Fibroblast of lung (primary cell): Measurements from ENCODE around the gene TTC19. TPM values are rescaled to one million over a fixed set of nuclear protein-coding genes. Genes with fewer than 3 reads are reported as not detected.

ENCODE experiments used
- DNase-seq, 2 donors: peaks; one replicate each; pipeline versions ENCODE4 v3.0.0 to v3.0.0-alpha.2; 2010; ENCODE audit warnings: low read depth in 2 of 2
- H2AFZ ChIP-seq: 2 replicates; pipeline ENCODE4 v1.5.1; 2012; ENCODE audit warnings: low read length, control low read depth, inconsistent platforms
- H3K27ac ChIP-seq: 2 replicates; pipeline ENCODE4 v1.5.1; 2011; ENCODE audit warnings: low read length, control low read depth; ENCODE audit not compliant: insufficient read depth
- H3K27me3 ChIP-seq: 2 replicates; pipeline ENCODE4 v1.5.1; 2011; ENCODE audit warnings: mild to moderate bottlenecking, low read length; ENCODE audit not compliant: control insufficient read depth, insufficient read depth
- H3K36me3 ChIP-seq: 2 replicates; pipeline ENCODE4 v1.5.1; 2011; ENCODE audit warnings: low read length; ENCODE audit not compliant: control insufficient read depth, insufficient read depth
- H3K4me1 ChIP-seq: 2 replicates; pipeline ENCODE4 v1.5.1; 2011; ENCODE audit warnings: low read length; ENCODE audit not compliant: control insufficient read depth, insufficient read depth; ENCODE audit errors: extremely low read depth
- H3K4me2 ChIP-seq: 2 replicates; pipeline ENCODE4 v1.5.1; 2011; ENCODE audit warnings: low read length, control low read depth; ENCODE audit not compliant: insufficient read depth; ENCODE audit errors: extremely low read depth
- H3K4me3 ChIP-seq, 4 experiments: fragments of 200-600 bp in 1 of 4; sonication (generic) in 1 of 4; replicated peaks in 1 of 4; 2 replicates each; pipeline ENCODE4 v1.5.1; 2011 to 2016; ENCODE audit warnings: low read length in 4 of 4, low read depth in 3 of 4, mild to moderate bottlenecking in 3 of 4, control low read depth in 2 of 4, inconsistent platforms in 1 of 4, mixed read lengths in 1 of 4; ENCODE audit not compliant: insufficient read depth in 1 of 4; ENCODE audit errors: control extremely low read depth in 1 of 4
- H3K79me2 ChIP-seq: 2 replicates; pipeline ENCODE4 v1.5.1; 2012; ENCODE audit warnings: mild to moderate bottlenecking, low read length, inconsistent platforms; ENCODE audit not compliant: control insufficient read depth, insufficient read depth
- H3K9ac ChIP-seq: 2 replicates; pipeline ENCODE4 v1.5.1; 2011; ENCODE audit warnings: mild to moderate bottlenecking, low read length, control low read depth; ENCODE audit not compliant: insufficient read depth
- H3K9me3 ChIP-seq: 2 replicates; pipeline ENCODE4 v1.5.1; 2012; ENCODE audit warnings: low read depth, low read length; ENCODE audit not compliant: control insufficient read depth, insufficient read depth
- H4K20me1 ChIP-seq: 2 replicates; pipeline ENCODE4 v1.5.1; 2011; ENCODE audit warnings: low read length; ENCODE audit not compliant: control insufficient read depth, insufficient read depth; ENCODE audit errors: extremely low read depth
- CTCF ChIP-seq, 2 donors: IDR thresholded peaks in 1 of 2; conservative IDR thresholded peaks in 1 of 2; 1 replicate in 1 of 2; 2 replicates in 1 of 2; pipeline ENCODE4 v1.5.1; 2011 to 2012; ENCODE audit warnings: low read length in 2 of 2, control low read depth in 1 of 2, inconsistent platforms in 1 of 2, low read depth in 1 of 2, mild to moderate bottlenecking in 1 of 2
- EZH2 ChIP-seq: IDR thresholded peaks from 2 replicates; pipeline ENCODE4 v1.5.1; 2012; ENCODE audit warnings: low read length, control low read depth, mild to moderate bottlenecking; ENCODE audit errors: missing control alignments
- polyA plus RNA-seq, 2 donors: library from polyadenylated mRNA; depleted of rRNA in 1 of 2; stranded (reverse) in 1 of 2; unstranded in 1 of 2; fragments of >200 nt; gene quantifications; 2 replicates each; pipeline ENCODE4 v1.2.1, GENCODE V29; 2011 to 2012; ENCODE audit warnings: missing spikeins in 1 of 2
- total RNA-seq: library from RNA; depleted of rRNA; stranded (reverse); fragments of >200 nt; gene quantifications from 2 replicates; pipeline ENCODE4 v1.2.1, GENCODE V29; 2014

Gene TTC19
- total and polyA plus RNA-seq, 2 donors (not counting 1 experiment from before 2014, with no cell fraction given), result 4.2 to 23.0 TPM

- Histone ChIP-seq H3K4me2 (peak overlapping the region; percentile 62), H3K9ac (no peak overlapping the region), H3K27me3 (no peaks in the 10 kb centered on the region), H3K4me3 (no peak overlapping the region), H3K36me3 (no peaks in the 10 kb centered on the region), H4K20me1 (no peaks in the 10 kb centered on the region), H3K9me3 (no peaks in the 10 kb centered on the region), H3K79me2 (no peaks in the 10 kb centered on the region), H3K27ac (peak overlapping the region; percentile 75), H3K4me1 (peaks cover 9% of the 10 kb centered on the region), H2AFZ (no peak overlapping the region)
- TF ChIP-seq CTCF (conservative IDR thresholded peaks at IDR 0.05 in 1 of 2, IDR thresholded peaks at IDR 0.05 in 1 of 2; ENCODE audit: low read depth in 1 of 2, low read length in 2 of 2) (no peak), EZH2 (no peak)
- DNase-seq, result no peak
These were observed 41.2 kb upstream of the TTC19 start for GRCh38 chr17:15958484-15958854.

- Histone ChIP-seq H3K27ac (no peak overlapping the region), H4K20me1 (no peaks in the 10 kb centered on the region), H2AFZ (no peak overlapping the region), H3K36me3 (no peaks in the 10 kb centered on the region), H3K4me1 (peaks cover 11% of the 10 kb centered on the region), H3K4me2 (no peak overlapping the region), H3K79me2 (no peaks in the 10 kb centered on the region), H3K9me3 (no peaks in the 10 kb centered on the region), H3K9ac (no peak overlapping the region), H3K27me3 (no peaks in the 10 kb centered on the region), H3K4me3 (no peak overlapping the region)
- no peak for TF ChIP-seq CTCF (conservative IDR thresholded peaks at IDR 0.05 in 1 of 2, IDR thresholded peaks at IDR 0.05 in 1 of 2; ENCODE audit: low read depth in 1 of 2, low read length in 2 of 2)
- no peak for TF ChIP-seq EZH2
- DNase-seq, result peak; percentile 60 to 91
These were observed 35.9 kb upstream of the TTC19 start for GRCh38 chr17:15963670-15964110.

- TF ChIP-seq CTCF (conservative IDR thresholded peaks at IDR 0.05 in 1 of 2, IDR thresholded peaks at IDR 0.05 in 1 of 2; ENCODE audit: low read depth in 1 of 2, low read length in 2 of 2), result no peak
- no peak for TF ChIP-seq EZH2
These were observed 34.1 kb upstream of the TTC19 start for GRCh38 chr17:15965528-15965927.

More at GRCh38 chr17:15965528-15965927, 34.1 kb upstream of the TTC19 start:
- H3K27me3 ChIP-seq, result no peaks in the 10 kb centered on the region
- no peak overlapping the region for H3K9ac ChIP-seq
- no peak overlapping the region for H3K27ac ChIP-seq
- H3K4me3 ChIP-seq, result no peak overlapping the region
- H3K4me2 ChIP-seq, result no peak overlapping the region
- H3K4me1 ChIP-seq, result peaks cover 5% of the 10 kb centered on the region
- DNase-seq, result no peak
- H3K79me2 ChIP-seq, result no peaks in the 10 kb centered on the region
- H3K36me3 ChIP-seq, result no peaks in the 10 kb centered on the region
- no peak overlapping the region for H2AFZ ChIP-seq
- H3K9me3 ChIP-seq, result no peaks in the 10 kb centered on the region
- H4K20me1 ChIP-seq, result no peaks in the 10 kb centered on the region
